Activated T-helper 2 cell treated with anti-CD3 and anti-CD28 coated beads, Interferon-gamma antibody, Interleukin-2, Interleukin-4, amounts not matched to agents 10 μg/mL and 5 μg/mL and 100 μg/mL, durations not matched to agents 14 hours and 24 hours and 36 hours (primary cell): ENCODE results near the gene DDIAS. TPM values are rescaled to one million over a fixed set of nuclear protein-coding genes. Genes with fewer than 3 reads are reported as not detected.

Experiments
- DNase-seq: peaks from one replicate; pipeline ENCODE4 v3.0.0; 2021; ENCODE audit warnings: low spot score
- H3K27ac Mint-ChIP-seq: one replicate; pipeline ENCODE4 v1.8.0; 2021; ENCODE audit warnings: mixed read lengths
- H3K27me3 Mint-ChIP-seq: one replicate; pipeline ENCODE4 v1.8.0; 2021; ENCODE audit warnings: low read depth, mixed read lengths
- H3K36me3 Mint-ChIP-seq: one replicate; pipeline ENCODE4 v1.8.0; 2021; ENCODE audit warnings: low read depth, mixed read lengths
- H3K4me1 Mint-ChIP-seq: one replicate; pipeline ENCODE4 v1.8.0; 2021; ENCODE audit warnings: low read depth, mixed read lengths
- H3K4me3 Mint-ChIP-seq: one replicate; pipeline ENCODE4 v1.8.0; 2021; ENCODE audit warnings: low read depth, mild to moderate bottlenecking, moderate library complexity, mixed read lengths
- H3K9me3 Mint-ChIP-seq: one replicate; pipeline ENCODE4 v1.8.0; 2021; ENCODE audit warnings: mixed read lengths
- intact Hi-C: fragments of 100-400 bp; cut with micrococcal nuclease; formaldehyde crosslinking; loops from one replicate; pipeline ENCODE4 v1.15.1; 2023
- total RNA-seq: library from RNA; stranded (reverse); gene quantifications from 2 replicates; pipeline ENCODE4 v1.2.3, GENCODE V29; 2022

The DDIAS gene
- total RNA-seq, 1 donor from 2014 or later = 17.8 TPM

GRCh38 chr11:82981852-82982251 lies 80.3 kb downstream of the DDIAS start:
- intact Hi-C loops = loop anchor here (2.0 kb wide), 2 partner anchors 81 to 175 kb away; partner anchors contain the start of genes DDIAS, PCF11 and PRCP
- H3K9me3 Mint-ChIP-seq = no peaks in the 10 kb centered on the region

More at GRCh38 chr11:82981852-82982251, 80.3 kb downstream of the DDIAS start:
- Mint-ChIP-seq H3K4me1 (peaks cover 42% of the 10 kb centered on the region), H3K4me3 (no peak overlapping the region), H3K36me3 (peaks cover 63% of the 10 kb centered on the region), H3K27ac (peak overlapping the region; percentile 24), H3K27me3 (no peaks in the 10 kb centered on the region)
- no peak for DNase-seq

Other genes with a start within 250 kb of the DDIAS start
- not detected in 2 replicates for gene FAM181B, start 167.9 kb upstream of the DDIAS start, total RNA-seq
- gene PRCP, start 1.3 kb upstream of the DDIAS start, total RNA-seq = 23.5 and 27.5 TPM in 2 replicates
- gene RAB30, start 170.2 kb downstream of the DDIAS start, total RNA-seq = 29.1 and 31.5 TPM in 2 replicates